ENCODE results near the gene LDLRAD4.

GRCh38 chr18:13430663-13431062 lies 212.1 kb downstream of the LDLRAD4 start:
- TF ChIP-seq CTCF (IDR thresholded peaks at IDR 0.05) (no peak), POLR2A (IDR thresholded peaks at IDR 0.05) (no peak)
